Measurements from ENCODE around the gene PARD3. TPM values are rescaled to one million over a fixed set of nuclear protein-coding genes. Genes with fewer than 3 reads are reported as not detected.

PARD3 gene
- total RNA-seq, 1 donor from 2014 or later = 58.7 TPM

DNA sequence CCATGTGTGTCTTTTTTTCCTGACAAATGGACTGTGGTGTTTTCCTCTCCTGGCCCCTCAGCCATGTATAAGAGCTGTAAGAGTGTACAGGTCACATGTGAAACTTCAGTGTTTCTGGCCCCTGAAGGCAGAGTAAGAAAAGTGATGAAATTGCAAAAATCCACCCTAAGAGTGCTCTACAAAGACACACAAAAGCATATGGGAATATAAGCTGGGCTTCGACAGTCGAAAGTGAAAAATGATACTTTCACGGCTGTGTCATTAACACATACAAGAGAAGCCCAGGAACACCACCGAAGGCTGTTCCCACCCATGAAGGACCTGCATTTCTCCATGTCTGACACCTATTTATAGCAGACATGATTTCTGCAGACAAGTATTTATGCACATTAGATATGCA lies 192.2 kb downstream of the PARD3 start:
- H2AFZ ChIP-seq (replicated peaks) = no peak overlapping the region
- no peaks in the 10 kb centered on the region for H3K27me3 ChIP-seq
- no peaks in the 10 kb centered on the region for H3K4me1 ChIP-seq
- peaks cover 27% of the 10 kb centered on the region for H3K79me2 ChIP-seq (ENCODE audit: low read depth)
- peaks cover 7% of the 10 kb centered on the region for H4K20me1 ChIP-seq (ENCODE audit: low read depth)
- Mint-ChIP-seq H3K9me3 (no peaks in the 10 kb centered on the region), H3K27ac (peak overlapping the region; percentile 14), H3K4me1 (peaks cover 29% of the 10 kb centered on the region), H3K4me3 (no peak overlapping the region), H3K36me3 (no peaks in the 10 kb centered on the region), H3K27me3 (ENCODE audit: insufficient read depth, low read depth) (no peaks in the 10 kb centered on the region)
- no peaks in the 10 kb centered on the region for H3K9me3 ChIP-seq (ENCODE audit: low read depth)
- no peaks in the 10 kb centered on the region for H3F3A ChIP-seq (ENCODE audit: low read depth)
- no peak overlapping the region for H3K27ac ChIP-seq
- no peaks in the 10 kb centered on the region for H3K36me3 ChIP-seq
- DNase-seq (ENCODE audit: low spot score) = no peak
- TF ChIP-seq EZH2phosphoT487 (IDR thresholded peaks at IDR 0.05) (no peak), EZH2 (IDR thresholded peaks at IDR 0.05) (no peak)
- TF ChIP-seq, protein P1, sequence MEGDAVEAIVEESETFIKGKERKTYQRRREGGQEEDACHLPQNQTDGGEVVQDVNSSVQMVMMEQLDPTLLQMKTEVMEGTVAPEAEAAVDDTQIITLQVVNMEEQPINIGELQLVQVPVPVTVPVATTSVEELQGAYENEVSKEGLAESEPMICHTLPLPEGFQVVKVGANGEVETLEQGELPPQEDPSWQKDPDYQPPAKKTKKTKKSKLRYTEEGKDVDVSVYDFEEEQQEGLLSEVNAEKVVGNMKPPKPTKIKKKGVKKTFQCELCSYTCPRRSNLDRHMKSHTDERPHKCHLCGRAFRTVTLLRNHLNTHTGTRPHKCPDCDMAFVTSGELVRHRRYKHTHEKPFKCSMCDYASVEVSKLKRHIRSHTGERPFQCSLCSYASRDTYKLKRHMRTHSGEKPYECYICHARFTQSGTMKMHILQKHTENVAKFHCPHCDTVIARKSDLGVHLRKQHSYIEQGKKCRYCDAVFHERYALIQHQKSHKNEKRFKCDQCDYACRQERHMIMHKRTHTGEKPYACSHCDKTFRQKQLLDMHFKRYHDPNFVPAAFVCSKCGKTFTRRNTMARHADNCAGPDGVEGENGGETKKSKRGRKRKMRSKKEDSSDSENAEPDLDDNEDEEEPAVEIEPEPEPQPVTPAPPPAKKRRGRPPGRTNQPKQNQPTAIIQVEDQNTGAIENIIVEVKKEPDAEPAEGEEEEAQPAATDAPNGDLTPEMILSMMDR (IDR thresholded peaks at IDR 0.05) = no peak
- H3K9ac ChIP-seq = no peak overlapping the region
- no peak overlapping the region for H3K4me3 ChIP-seq
- H3K4me2 ChIP-seq = no peak overlapping the region

DNA sequence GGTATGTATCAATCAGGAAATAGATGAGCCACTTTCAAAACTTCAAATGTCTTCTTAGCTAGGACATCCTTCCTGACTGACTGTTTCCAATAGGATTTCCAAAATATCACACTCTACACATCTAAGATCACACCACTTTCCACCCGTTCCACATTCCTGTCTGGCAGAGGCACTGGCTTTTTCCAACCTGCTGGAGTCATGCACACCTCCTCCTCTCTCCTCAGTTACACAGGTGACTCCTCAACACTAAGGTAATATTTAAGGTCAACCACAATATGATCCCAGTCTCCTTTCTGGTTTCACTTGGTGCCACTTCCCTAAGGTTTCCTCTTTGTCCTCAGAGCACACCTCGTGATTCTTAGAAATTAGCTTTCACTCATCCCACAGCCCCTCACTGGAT lies 196.5 kb downstream of the PARD3 start:
- H3K9me3 Mint-ChIP-seq = peaks cover 12% of the 10 kb centered on the region
- H3K79me2 ChIP-seq (ENCODE audit: low read depth) = peaks cover 66% of the 10 kb centered on the region
- DNase-seq (ENCODE audit: low spot score) = no peak
- no peaks in the 10 kb centered on the region for H3K27me3 ChIP-seq
- no peak for TF ChIP-seq EZH2phosphoT487 (IDR thresholded peaks at IDR 0.05)
- TF ChIP-seq, protein P1 (IDR thresholded peaks at IDR 0.05) = no peak
- no peak for TF ChIP-seq EZH2 (IDR thresholded peaks at IDR 0.05)
- H3K27ac Mint-ChIP-seq = peak overlapping the region; percentile 11
- H3K4me3 Mint-ChIP-seq = no peak overlapping the region
- no peak overlapping the region for H3K4me3 ChIP-seq
- H3K9me3 ChIP-seq (ENCODE audit: low read depth) = no peaks in the 10 kb centered on the region
- H3K27ac ChIP-seq = no peak overlapping the region
- peaks cover 24% of the 10 kb centered on the region for H3K4me1 Mint-ChIP-seq
- no peak overlapping the region for H3K4me2 ChIP-seq
- no peak overlapping the region for H3K9ac ChIP-seq
- no peaks in the 10 kb centered on the region for H3K27me3 Mint-ChIP-seq (ENCODE audit: insufficient read depth, low read depth)
- H3K36me3 ChIP-seq = no peaks in the 10 kb centered on the region
- peaks cover 6% of the 10 kb centered on the region for H3K36me3 Mint-ChIP-seq
- H4K20me1 ChIP-seq (ENCODE audit: low read depth) = no peaks in the 10 kb centered on the region
- H3K4me1 ChIP-seq = peaks cover 5% of the 10 kb centered on the region
- no peaks in the 10 kb centered on the region for H3F3A ChIP-seq (ENCODE audit: low read depth)
- no peak overlapping the region for H2AFZ ChIP-seq (replicated peaks)

DNA sequence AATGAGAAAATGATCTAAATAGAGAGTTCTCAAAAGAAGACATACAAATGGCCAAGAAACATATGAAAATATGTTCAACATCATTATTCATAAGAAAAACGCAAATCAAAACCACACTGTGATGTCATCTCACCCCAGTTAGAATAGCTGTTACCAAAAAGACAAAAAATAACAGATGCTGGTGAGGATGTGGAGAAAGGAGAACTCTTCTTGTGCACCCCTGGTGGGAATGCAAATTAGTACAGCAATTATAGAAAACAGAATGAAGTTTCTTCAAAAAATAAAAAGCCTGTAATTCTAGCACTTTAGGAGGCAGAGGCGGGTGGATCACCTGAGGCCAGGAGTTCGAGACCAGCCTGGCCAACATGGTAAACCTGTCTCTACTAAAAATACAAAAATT lies 199.3 kb downstream of the PARD3 start:
- TF ChIP-seq, protein P1 (IDR thresholded peaks at IDR 0.05) = no peak
- TF ChIP-seq EZH2 (IDR thresholded peaks at IDR 0.05) (no peak), EZH2phosphoT487 (IDR thresholded peaks at IDR 0.05) (no peak)
- H3K9me3 Mint-ChIP-seq = peaks cover 12% of the 10 kb centered on the region
- H3K4me1 ChIP-seq = peaks cover 12% of the 10 kb centered on the region
- H3K79me2 ChIP-seq (ENCODE audit: low read depth) = peaks cover 80% of the 10 kb centered on the region
- no peak overlapping the region for H3K27ac Mint-ChIP-seq
- H3K4me3 Mint-ChIP-seq = no peak overlapping the region
- peaks cover 18% of the 10 kb centered on the region for H3K4me1 Mint-ChIP-seq
- H3K9ac ChIP-seq = no peak overlapping the region
- no peak overlapping the region for H3K27ac ChIP-seq
- H3K27me3 ChIP-seq = no peaks in the 10 kb centered on the region
- no peaks in the 10 kb centered on the region for H3F3A ChIP-seq (ENCODE audit: low read depth)
- no peak overlapping the region for H2AFZ ChIP-seq (replicated peaks)
- no peak overlapping the region for H3K4me3 ChIP-seq
- H3K36me3 ChIP-seq = no peaks in the 10 kb centered on the region
- H3K9me3 ChIP-seq (ENCODE audit: low read depth) = no peaks in the 10 kb centered on the region
- peaks cover 6% of the 10 kb centered on the region for H3K36me3 Mint-ChIP-seq
- DNase-seq (ENCODE audit: low spot score) = no peak
- no peaks in the 10 kb centered on the region for H3K27me3 Mint-ChIP-seq (ENCODE audit: insufficient read depth, low read depth)
- no peak overlapping the region for H3K4me2 ChIP-seq
- no peaks in the 10 kb centered on the region for H4K20me1 ChIP-seq (ENCODE audit: low read depth)

Data from neural progenitor cell (in vitro differentiated cells).